Lower leg skin (tissue), 4 donors: ENCODE measurements around the gene ULBP2. TPM values are rescaled to one million over a fixed set of nuclear protein-coding genes. Genes with fewer than 3 reads are reported as not detected.
"Not testable (repeated sequence)": the region's sequence is repeated elsewhere in the genome, so short reads cannot be mapped to it uniquely, and the experiment has no call there.

Source experiments
- DNase-seq, 2 donors: peaks; one replicate each; pipeline ENCODE4 v3.0.0-alpha.2; 2019; ENCODE audit warnings: low spot score in 2 of 2
- H3K4me3 ChIP-seq: fragments of 200-600 bp; sonication (generic); 2 replicates; pipeline ENCODE4 v1.5.1; 2017; ENCODE audit warnings: mild to moderate bottlenecking, low read depth; ENCODE audit not compliant: poor library complexity, severe bottlenecking
- POLR2A ChIP-seq, 2 donors: fragments of 450-650 bp; IDR thresholded peaks; one replicate each; pipeline ENCODE4 v1.6.1; 2016 to 2017; ENCODE audit warnings: antibody characterized with exemption in 2 of 2, mild to moderate bottlenecking in 1 of 2, moderate library complexity in 1 of 2
- WGBS, 2 donors: methylation state at CpG; one replicate each; pipeline ENCODE4 v1.1.5; 2018; 5-methylcytosine and 5-hydroxymethylcytosine counted together
- intact Hi-C: fragments of 100-400 bp; cut with DNase I; formaldehyde crosslinking; loops from one replicate; pipeline ENCODE4 v1.15.0; 2023; ENCODE audit warnings: low total_unique reads
- total RNA-seq, 4 donors: library from RNA; depleted of rRNA; stranded (reverse); fragments of >200 nt; gene quantifications; one replicate each; pipeline ENCODE4 v1.1.0, GENCODE V29; 2016
- TF ChIP-seq, protein P1 (sequence below), 3 donors: fragments of 450-650 bp; IDR thresholded peaks; one replicate each; pipeline ENCODE4 v1.5.1; 2016; ENCODE audit warnings: antibody characterized with exemption in 3 of 3, mild to moderate bottlenecking in 3 of 3, moderate library complexity in 2 of 3

The ULBP2 gene
- total RNA-seq, 4 donors from 2014 or later, result 0.25 to 0.68 TPM; not detected in 2

DNA sequence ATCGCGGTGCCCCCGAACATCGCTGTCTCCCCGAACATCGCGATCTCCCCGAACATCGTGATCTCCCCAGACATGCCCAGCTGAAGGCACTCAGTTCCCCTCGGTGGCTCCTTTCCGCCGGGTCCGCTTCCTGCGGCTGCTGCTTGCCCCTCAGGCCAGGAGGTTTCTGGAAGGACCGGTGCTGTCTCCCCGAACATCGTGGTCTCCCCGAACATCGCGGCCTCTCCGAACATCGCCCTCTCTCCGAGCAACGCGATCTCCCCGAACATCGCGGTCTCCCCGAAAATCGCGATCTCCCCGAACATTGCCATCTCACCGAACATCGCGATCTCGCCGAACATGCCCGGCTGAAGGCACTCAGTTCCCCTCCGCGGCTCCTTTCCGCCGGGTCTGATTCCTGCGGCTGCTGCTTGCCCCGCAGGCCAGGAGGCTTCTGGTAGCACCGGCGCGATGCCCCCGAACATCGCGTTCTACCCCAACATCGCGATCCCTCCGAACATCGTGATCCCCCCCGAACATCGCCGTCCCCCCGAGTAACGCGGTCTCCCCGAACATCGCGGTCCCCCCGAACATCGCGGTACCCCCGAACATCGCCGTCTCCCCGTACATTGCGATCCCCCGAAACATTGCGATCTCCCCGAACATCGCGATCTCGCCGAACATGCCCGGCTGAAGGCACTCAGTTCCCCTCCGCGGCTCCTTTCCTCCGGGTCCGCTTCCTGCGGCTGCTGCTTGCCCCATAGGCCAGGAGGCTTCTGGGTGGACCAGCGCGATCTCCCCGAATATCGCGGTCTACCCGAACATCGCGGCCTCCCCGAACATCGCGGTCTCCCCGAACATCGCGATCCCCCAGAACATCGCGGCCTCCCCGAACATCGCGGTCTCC is 22.7 kb downstream of the ULBP2 start:
- 3 to 4% methylated on average over 61 to 94 of the region's 103 CpGs for WGBS, 2 donors
- peak in 1 of 2 donors; percentile 85 for DNase-seq

DNA sequence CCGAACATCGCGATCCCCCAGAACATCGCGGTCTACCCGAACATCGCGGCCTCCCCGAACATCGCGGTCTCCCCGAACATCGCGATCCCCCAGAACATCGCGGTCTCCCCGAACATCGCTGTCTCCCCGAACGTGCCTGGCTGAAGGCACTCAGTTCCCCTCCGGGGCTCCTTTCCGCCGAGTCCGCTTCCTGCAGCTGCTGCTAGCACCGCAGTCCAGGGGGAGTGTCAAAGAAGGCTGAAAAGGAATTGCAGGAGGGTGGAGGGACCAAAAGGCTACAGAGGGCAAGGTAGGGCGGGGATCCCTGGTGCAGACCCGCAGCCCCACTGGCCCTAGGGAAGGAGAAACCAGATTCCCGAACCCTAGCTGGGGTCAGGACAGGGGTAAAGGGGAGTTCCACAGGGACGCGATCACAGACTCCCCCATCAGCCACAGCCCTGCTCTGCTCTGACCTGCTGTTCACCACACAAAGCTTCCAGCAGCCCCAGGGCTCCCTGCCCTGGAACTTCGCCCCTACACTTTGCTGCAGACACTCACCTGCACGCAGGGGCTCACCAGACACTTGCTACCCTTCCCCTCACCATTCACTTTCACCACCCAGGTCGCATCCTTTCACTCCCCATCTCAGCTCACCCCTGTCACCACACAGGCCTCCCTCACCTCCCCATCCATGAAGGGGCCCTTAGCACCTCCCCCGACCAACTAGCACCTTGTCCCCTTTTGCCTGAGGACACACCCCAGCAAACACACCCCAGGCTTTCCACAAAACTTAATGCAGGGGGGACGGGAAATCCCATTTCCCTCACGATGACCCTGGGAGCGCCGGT is 23.6 kb downstream of the ULBP2 start:
- 21 to 28% methylated on average over 33 to 36 of the region's 38 CpGs for WGBS, 2 donors
- no peak overlapping the region for H3K4me3 ChIP-seq
- intact Hi-C loops, result no loop called here
- peak in 1 of 2 donors; percentile 83 for DNase-seq
- TF ChIP-seq, protein P1, sequence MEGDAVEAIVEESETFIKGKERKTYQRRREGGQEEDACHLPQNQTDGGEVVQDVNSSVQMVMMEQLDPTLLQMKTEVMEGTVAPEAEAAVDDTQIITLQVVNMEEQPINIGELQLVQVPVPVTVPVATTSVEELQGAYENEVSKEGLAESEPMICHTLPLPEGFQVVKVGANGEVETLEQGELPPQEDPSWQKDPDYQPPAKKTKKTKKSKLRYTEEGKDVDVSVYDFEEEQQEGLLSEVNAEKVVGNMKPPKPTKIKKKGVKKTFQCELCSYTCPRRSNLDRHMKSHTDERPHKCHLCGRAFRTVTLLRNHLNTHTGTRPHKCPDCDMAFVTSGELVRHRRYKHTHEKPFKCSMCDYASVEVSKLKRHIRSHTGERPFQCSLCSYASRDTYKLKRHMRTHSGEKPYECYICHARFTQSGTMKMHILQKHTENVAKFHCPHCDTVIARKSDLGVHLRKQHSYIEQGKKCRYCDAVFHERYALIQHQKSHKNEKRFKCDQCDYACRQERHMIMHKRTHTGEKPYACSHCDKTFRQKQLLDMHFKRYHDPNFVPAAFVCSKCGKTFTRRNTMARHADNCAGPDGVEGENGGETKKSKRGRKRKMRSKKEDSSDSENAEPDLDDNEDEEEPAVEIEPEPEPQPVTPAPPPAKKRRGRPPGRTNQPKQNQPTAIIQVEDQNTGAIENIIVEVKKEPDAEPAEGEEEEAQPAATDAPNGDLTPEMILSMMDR (IDR thresholded peaks at IDR 0.05), result no peak
- no peak for TF ChIP-seq POLR2A (IDR thresholded peaks at IDR 0.05)

More for the DNA sequence above, 22.7 kb downstream of the ULBP2 start:
- TF ChIP-seq, protein P1 (IDR thresholded peaks at IDR 0.05), result no peak
- TF ChIP-seq POLR2A (IDR thresholded peaks at IDR 0.05), result no peak
- intact Hi-C loops, result no loop called here
- H3K4me3 ChIP-seq, result peak overlapping the region; percentile 16

DNA sequence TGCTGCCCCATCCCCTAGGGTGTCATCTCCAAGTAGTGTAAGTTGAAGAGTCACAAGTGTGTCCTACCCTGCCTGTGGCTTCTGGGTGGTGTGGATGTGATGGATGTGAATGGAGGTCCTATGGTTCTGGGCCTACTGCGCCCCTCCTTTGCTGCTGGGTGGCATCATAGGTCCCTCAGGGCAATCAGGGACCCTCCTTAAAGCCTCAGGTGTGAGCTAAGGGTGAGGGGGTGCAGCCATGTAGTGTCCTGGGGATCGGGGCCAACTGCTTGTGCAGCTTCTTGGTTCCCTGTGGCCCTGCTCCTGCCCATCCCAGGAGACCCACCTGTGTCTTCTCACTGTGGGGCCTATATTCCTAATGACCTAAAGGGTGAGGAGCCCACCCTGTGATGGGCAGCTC is 24.5 kb downstream of the ULBP2 start:
- DNase-seq, result peak in 1 of 2 donors; percentile 71
- H3K4me3 ChIP-seq, intact Hi-C loops: not testable (repeated sequence)
- WGBS, 2 donors, result 96 to 100% methylated on average over 2 of the region's 2 CpGs

GRCh38 chr6:149967591-149967990 is 25.8 kb downstream of the ULBP2 start:
- 82 to 92% methylated on average over 4 of the region's 4 CpGs for WGBS, 2 donors
- DNase-seq, result peak in 1 of 2 donors; percentile 40
- no peak for TF ChIP-seq POLR2A (IDR thresholded peaks at IDR 0.05)
- TF ChIP-seq, protein P1 (IDR thresholded peaks at IDR 0.05), result no peak

DNA sequence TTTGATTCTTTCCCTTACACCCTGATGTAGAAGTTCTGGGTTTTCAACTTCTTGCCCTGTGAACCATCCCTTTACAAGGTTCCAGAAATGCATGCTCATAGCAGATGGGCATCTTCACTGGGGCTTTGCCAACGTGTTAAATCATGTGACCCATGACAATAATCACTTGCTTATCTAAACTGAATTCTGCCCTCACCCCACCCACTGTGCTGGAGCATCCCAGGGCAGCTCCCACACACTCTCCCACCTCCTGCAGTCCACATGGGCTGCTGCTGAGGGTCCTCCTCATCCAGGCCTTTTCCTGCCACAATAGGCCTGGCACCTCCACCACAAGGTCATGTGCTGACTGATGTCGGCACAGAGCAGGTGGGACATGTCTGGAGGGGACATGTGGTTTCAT is 26.2 kb downstream of the ULBP2 start:
- intact Hi-C loops, H3K4me3 ChIP-seq: not testable (repeated sequence)
- peak in 1 of 2 donors; percentile 70 for DNase-seq
- 57 to 58% methylated on average over 2 of the region's 2 CpGs for WGBS, 2 donors

More at GRCh38 chr6:149967591-149967990, 25.8 kb downstream of the ULBP2 start:
- intact Hi-C loops, result no loop called here
- H3K4me3 ChIP-seq, result no peak overlapping the region

DNA sequence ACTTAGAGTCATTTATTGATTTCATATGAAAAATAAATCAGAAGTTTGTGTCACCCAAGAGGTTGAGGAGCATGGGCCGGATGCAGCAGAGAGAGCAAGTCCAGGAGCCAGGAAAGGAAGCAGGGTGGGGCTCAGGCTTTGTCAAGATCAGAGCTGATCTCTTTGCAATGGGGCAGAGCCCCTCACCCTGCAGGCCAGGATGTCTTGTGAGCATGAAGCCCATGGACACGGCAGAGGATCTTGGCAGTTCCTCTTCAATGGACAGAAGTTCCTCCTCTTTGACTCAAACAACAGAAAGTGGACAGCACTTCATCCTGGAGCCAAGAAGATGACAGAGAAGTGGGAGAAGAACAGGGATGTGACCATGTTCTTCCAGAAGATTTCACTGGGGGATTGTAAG is 27.1 kb downstream of the ULBP2 start:
- WGBS, 2 donors, result 81 to 91% methylated on average over 2 of the region's 2 CpGs
- intact Hi-C loops, result not testable (repeated sequence)
- DNase-seq, result peak in 1 of 2 donors; percentile 45

DNA sequence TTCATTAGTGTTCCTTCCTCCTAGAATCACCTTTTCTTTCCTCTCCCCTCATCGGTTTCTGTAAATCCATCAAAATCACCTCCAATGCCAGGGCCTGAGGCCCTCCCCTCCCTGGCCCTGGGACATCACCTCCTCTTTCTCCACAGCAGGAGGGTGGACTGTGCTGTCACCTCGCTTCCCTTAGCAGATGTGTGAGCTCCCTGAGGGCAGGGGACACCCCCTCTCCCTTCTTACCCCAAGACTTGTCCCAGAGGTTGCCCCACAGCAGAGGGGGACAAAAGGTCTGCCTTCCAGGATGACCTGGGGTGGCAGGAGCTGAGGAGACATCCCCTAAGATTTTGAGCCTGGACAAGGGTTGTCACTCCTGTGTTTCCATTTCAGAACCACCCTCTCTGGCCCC is 27.8 kb downstream of the ULBP2 start:
- TF ChIP-seq POLR2A (IDR thresholded peaks at IDR 0.05), result no peak
- TF ChIP-seq, protein P1 (IDR thresholded peaks at IDR 0.05), result no peak
- H3K4me3 ChIP-seq, result no peak overlapping the region
- WGBS, 2 donors, result 77 to 85% methylated on average over 2 of the region's 2 CpGs
- intact Hi-C loops, result no loop called here
- DNase-seq, result peak in 1 of 2 donors; percentile 57

More for the DNA sequence above, 27.1 kb downstream of the ULBP2 start:
- not testable (repeated sequence) for H3K4me3 ChIP-seq

DNA sequence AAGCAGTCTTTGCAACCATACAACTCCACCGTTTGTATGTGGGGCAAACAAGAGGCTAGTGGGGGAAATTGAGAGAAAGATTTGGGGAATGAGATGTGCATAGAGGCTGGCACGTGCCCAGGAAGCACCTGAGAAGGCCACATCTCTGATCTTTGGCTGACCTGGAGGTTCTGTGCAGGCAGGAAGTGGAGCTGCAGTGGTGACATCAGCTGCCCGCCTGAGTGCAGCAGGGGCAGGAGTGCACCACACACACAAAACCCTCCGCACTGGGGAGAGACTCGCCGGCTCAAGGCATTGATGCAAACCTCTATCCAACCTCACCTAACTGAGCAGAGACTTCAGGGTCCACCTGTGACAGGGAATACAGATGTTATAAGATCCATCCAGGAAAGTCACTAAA is 32.6 kb downstream of the ULBP2 start:
- WGBS, 2 donors, result 67 to 69% methylated on average over 6 of the region's 6 CpGs

More for the DNA sequence above, 32.6 kb downstream of the ULBP2 start:
- H3K4me3 ChIP-seq, intact Hi-C loops: not testable (repeated sequence)
- peak in 1 of 2 donors; percentile 68 for DNase-seq
